SK-N-SH (cell line): Measurements from ENCODE around the gene NOL7.

ENCODE experiments used
- EP300 ChIP-seq, 2 experiments: IDR thresholded peaks; 2 replicates each; pipeline versions ENCODE4 v1.4.0 to v1.6.1; 2012; ENCODE audit warnings: borderline replicate concordance in 1 of 2, low read depth in 1 of 2, low read length in 1 of 2
- FOXM1 ChIP-seq: IDR thresholded peaks from 2 replicates; pipeline ENCODE4 v1.4.0; 2012; ENCODE audit warnings: low read depth, mild to moderate bottlenecking
- GABPA ChIP-seq: IDR thresholded peaks from 2 replicates; pipeline ENCODE4 v1.4.0; 2012; ENCODE audit warnings: low read depth, mild to moderate bottlenecking
- JUND ChIP-seq: IDR thresholded peaks from 2 replicates; pipeline ENCODE4 v1.4.0; 2012
- NRF1 ChIP-seq: IDR thresholded peaks from 2 replicates; pipeline ENCODE4 v1.6.1; 2012; ENCODE audit warnings: low read depth, mild to moderate bottlenecking, low read length
- POLR2AphosphoS5 ChIP-seq: IDR thresholded peaks from 2 replicates; pipeline ENCODE4 v1.6.1; 2012; ENCODE audit warnings: low read depth, low read length
- TCF12 ChIP-seq: IDR thresholded peaks from 2 replicates; pipeline ENCODE4 v1.4.0; 2012
- TF ChIP-seq, protein P1 (sequence below): fragments of 200-600 bp; sonication (generic); IDR thresholded peaks from 2 replicates; pipeline ENCODE4 v1.6.1; 2017; ENCODE audit warnings: antibody characterized with exemption, mild to moderate bottlenecking, moderate library complexity

- TF ChIP-seq, protein P1, sequence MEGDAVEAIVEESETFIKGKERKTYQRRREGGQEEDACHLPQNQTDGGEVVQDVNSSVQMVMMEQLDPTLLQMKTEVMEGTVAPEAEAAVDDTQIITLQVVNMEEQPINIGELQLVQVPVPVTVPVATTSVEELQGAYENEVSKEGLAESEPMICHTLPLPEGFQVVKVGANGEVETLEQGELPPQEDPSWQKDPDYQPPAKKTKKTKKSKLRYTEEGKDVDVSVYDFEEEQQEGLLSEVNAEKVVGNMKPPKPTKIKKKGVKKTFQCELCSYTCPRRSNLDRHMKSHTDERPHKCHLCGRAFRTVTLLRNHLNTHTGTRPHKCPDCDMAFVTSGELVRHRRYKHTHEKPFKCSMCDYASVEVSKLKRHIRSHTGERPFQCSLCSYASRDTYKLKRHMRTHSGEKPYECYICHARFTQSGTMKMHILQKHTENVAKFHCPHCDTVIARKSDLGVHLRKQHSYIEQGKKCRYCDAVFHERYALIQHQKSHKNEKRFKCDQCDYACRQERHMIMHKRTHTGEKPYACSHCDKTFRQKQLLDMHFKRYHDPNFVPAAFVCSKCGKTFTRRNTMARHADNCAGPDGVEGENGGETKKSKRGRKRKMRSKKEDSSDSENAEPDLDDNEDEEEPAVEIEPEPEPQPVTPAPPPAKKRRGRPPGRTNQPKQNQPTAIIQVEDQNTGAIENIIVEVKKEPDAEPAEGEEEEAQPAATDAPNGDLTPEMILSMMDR: no peak
- TF ChIP-seq NRF1 (no peak), POLR2AphosphoS5 (no peak), JUND (no peak), EP300 (IDR thresholded peaks at IDR 0.05; ENCODE audit: borderline replicate concordance in 1 of 2, low read depth in 1 of 2, low read length in 1 of 2) (no peak), GABPA (no peak), FOXM1 (no peak), TCF12 (no peak)
These were observed 1.9 kb downstream of the NOL7 start for GRCh38 chr6:13617066-13617465.
